ENCODE results near the gene IQSEC3.

Gene IQSEC3

GRCh38 chr12:156945-157344 is 90.4 kb downstream of the IQSEC3 start:
- peaks cover 33% of the 10 kb centered on the region for H3K27me3 Mint-ChIP-seq (ENCODE audit: low read depth, poor library complexity)
- H3K4me1 Mint-ChIP-seq = peaks cover 35% of the 10 kb centered on the region
- no peak for DNase-seq
- H3K36me3 Mint-ChIP-seq (ENCODE audit: low read depth) = peaks cover 4% of the 10 kb centered on the region
- no peak for TF ChIP-seq CTCF (IDR thresholded peaks at IDR 0.05)
- no peak overlapping the region for H3K4me3 Mint-ChIP-seq
- no peaks in the 10 kb centered on the region for H3K9me3 Mint-ChIP-seq
- no peak overlapping the region for H3K27ac Mint-ChIP-seq

- H3K27me3 Mint-ChIP-seq (ENCODE audit: low read depth, poor library complexity) = peaks cover 26% of the 10 kb centered on the region
- no peak for TF ChIP-seq CTCF (IDR thresholded peaks at IDR 0.05)
- DNase-seq = no peak
- H3K9me3 Mint-ChIP-seq = no peaks in the 10 kb centered on the region
- no peak overlapping the region for H3K27ac Mint-ChIP-seq
- H3K36me3 Mint-ChIP-seq (ENCODE audit: low read depth) = peaks cover 4% of the 10 kb centered on the region
- H3K4me1 Mint-ChIP-seq = peaks cover 28% of the 10 kb centered on the region
- no peak overlapping the region for H3K4me3 Mint-ChIP-seq
Measured at GRCh38 chr12:157644-158043, 91.1 kb downstream of the IQSEC3 start.

- Mint-ChIP-seq H3K27ac (no peak overlapping the region), H3K36me3 (ENCODE audit: low read depth) (peaks cover 4% of the 10 kb centered on the region), H3K4me3 (no peak overlapping the region), H3K9me3 (no peaks in the 10 kb centered on the region), H3K27me3 (ENCODE audit: low read depth, poor library complexity) (peaks cover 21% of the 10 kb centered on the region), H3K4me1 (peaks cover 25% of the 10 kb centered on the region)
- no peak for TF ChIP-seq CTCF (IDR thresholded peaks at IDR 0.05)
- no peak for DNase-seq
Measured at GRCh38 chr12:159156-159782, 92.7 kb downstream of the IQSEC3 start.

GRCh38 chr12:160858-161257 is 94.3 kb downstream of the IQSEC3 start:
- no peak overlapping the region for H3K4me3 Mint-ChIP-seq
- H3K4me1 Mint-ChIP-seq = peaks cover 26% of the 10 kb centered on the region
- DNase-seq = no peak
- H3K27ac Mint-ChIP-seq = peak overlapping the region; percentile 10
- peaks cover 21% of the 10 kb centered on the region for H3K27me3 Mint-ChIP-seq (ENCODE audit: low read depth, poor library complexity)
- H3K36me3 Mint-ChIP-seq (ENCODE audit: low read depth) = peaks cover 4% of the 10 kb centered on the region
- no peak for TF ChIP-seq CTCF (IDR thresholded peaks at IDR 0.05)
- H3K9me3 Mint-ChIP-seq = no peaks in the 10 kb centered on the region

- no peak overlapping the region for H3K4me3 Mint-ChIP-seq
- peaks cover 21% of the 10 kb centered on the region for H3K27me3 Mint-ChIP-seq (ENCODE audit: low read depth, poor library complexity)
- peaks cover 4% of the 10 kb centered on the region for H3K36me3 Mint-ChIP-seq (ENCODE audit: low read depth)
- no peak for TF ChIP-seq CTCF (IDR thresholded peaks at IDR 0.05)
- H3K9me3 Mint-ChIP-seq = no peaks in the 10 kb centered on the region
- peak overlapping the region; percentile 52 for H3K27ac Mint-ChIP-seq
- no peak for DNase-seq
- H3K4me1 Mint-ChIP-seq = peaks cover 36% of the 10 kb centered on the region
Measured at GRCh38 chr12:161823-162222, 95.3 kb downstream of the IQSEC3 start.
